T-helper 1 cell (primary cell): ENCODE results near the gene CNDP2.
"Not testable (repeated sequence)": the region's sequence is repeated elsewhere in the genome, so short reads cannot be mapped to it uniquely, and the experiment has no call there.

ENCODE experiments used
- DNase-seq, 5 donors: peaks; one replicate each; pipeline ENCODE4 v3.0.0-alpha.2; 2012 to 2020

CNDP2 gene

DNA sequence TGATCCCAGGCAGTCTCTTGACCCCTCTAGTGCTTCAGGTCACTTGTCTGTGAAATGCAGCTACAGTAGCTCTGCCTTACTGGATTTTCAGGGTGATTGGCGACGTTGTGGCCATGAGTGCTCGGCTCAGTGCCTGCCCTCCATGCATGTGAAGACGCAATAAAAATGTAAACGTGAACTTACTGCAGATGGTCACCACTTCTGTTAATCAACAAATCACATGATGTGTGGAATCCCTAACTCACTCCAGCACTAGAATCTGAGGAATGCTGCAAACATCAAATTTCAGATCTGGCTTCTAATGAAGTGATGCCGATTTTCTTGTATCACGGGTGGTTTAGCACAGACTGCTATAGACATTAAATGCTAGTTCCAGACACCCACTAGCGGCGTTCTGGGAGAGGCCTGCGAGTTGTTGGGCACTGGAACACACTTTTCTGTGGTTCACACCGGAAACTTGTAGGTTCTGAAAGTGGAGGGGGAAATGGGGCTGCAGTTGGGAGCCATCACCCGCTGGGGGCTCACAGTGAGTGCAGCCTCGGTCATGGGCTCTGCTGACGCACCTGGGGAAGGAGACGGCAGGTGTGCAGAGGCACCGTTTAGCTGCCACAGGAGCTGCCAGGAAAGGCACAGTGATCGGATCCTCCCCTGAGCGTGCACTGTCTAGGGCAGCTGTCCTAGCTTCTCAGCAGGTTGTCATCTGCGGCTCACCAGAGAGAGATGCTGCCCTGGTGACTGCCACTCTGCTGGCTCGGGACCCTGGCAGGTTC, 44.7 kb downstream of the CNDP2 start:
- no peak for DNase-seq

DNA sequence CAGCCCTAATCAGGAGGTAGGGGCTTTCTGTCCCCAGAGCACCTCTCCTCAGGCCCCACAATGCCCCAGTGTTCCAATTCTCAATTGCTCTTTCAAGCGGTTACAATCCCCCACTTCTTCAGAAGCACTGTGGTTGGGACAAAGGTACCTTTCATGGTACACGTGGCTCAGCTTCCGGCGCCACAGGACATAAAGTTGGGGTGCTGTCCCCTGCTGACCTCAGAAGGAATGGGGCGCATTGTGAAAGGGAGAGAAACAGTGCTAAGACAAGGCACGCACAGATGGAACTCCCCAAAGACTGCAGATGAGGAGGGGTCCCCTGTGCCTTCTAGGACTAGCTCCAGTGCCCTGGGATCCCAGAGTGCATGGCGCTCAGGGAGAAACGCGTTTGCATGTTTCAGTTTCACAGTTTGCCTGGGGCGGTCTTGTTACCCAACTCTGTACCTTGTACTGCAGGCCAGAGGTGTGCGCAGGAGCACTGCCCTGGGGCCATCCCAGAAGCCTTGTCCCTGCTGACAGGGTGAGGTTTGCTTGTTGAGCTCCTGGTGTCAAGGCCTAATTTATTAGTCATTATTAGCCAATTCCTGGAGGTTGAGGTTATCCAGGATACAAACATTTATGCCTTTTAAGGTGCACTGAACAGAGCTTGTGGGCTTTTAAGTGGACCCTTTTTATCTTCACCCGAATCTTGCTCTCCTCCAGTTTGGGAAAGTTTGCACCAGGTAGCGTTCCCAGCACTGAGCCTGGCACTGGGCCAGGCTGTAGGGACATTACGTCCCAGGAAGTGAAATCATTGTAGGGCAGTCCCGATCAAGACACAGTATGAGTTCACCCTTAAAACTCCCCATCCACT, 45.8 kb downstream of the CNDP2 start:
- DNase-seq = no peak

DNA sequence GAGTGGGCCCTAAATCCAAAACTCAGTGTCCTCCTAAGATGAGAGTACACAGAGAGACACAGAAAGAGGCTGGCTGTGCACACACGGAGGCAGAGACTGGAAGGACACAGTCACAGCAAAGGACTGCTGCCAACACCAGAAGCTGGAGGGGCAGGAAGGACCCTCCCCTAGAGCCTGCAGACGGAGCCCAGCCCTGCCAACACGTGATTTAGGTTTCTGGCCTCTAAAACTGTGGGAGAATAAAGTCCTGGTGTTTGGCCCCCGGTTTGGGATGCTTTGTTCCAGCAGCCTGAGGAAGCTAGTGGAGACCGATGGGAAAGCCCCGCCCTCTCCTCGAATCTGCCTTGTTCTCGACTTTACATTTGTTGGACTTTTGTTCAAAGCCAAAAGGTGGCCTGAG, 48.7 kb downstream of the CNDP2 start:
- no peak for DNase-seq

DNA sequence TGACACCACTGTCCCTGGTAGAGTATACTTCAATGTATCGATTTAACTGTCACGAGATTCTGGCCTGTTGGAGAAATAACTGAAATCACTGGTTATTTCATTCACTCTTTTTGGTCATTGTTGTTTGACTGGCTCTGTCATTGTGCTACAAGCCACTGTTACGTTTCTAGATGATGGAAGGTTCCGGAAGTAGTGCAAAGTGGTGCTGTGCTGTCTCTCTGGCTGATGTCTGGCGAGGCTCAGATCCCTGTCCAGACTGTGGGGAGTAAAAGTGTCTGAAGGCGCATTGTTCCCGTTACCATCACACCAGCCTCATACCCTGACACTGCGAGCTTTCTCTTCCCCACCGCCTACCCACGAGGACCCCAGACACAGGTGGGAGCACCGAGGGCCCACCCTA, 49.8 kb downstream of the CNDP2 start:
- DNase-seq = no peak

DNA sequence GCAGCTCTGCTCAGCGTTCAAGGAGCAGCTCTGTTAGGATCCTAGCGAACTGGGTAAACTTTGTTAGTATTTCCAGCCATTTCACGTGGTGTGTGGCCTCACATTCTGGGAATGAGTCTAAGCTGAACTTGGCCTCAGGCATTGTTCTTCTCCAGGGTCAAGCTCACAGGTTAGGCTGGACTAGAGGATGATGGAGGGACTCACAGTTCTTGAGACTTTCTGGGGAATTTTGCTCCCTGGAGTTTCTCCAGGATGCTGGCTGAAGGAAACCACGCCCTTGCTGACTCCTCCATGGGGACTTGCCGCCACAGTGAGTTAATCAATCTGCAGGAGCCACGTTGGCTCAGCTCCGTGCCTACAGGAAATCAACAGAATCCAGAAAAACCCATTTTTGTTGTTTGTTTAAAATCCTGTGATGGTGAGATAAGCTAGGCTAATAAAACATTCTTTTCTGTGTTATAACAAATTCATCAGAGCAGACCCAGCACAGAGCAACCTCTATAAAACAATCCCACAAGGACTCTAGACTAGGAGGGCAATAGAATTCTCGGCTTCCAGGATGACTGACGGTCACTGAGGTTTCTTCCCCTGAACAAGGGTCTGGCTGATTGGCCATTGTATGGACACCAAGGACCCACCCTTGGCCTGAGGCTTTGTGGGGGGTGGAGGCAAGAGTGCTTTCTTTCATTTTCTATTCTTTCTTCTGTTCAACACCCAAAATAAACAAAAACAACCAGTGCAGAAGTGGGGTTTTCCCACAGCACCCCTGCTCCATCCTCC, 50.8 kb downstream of the CNDP2 start:
- DNase-seq = no peak

DNA sequence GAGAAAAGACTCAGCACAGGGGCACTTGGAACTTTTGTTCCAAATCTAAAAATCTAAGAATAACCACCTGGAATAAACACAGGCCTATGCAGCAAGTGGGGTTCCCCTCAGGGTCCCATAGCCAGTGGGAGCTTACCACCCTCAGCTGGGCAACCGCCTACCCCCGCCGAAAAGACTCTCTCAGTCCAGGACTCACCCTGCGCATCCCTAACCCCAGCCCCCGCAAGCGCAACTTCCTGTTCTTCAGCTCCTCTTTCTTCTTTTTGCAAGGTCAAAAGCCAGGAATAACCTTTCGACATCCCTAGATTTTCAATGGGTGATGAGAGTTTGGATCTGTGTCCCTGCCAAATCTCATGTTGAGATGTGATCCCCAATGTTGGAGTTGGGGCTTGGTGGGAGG, 51.7 kb downstream of the CNDP2 start:
- no peak for DNase-seq

DNA sequence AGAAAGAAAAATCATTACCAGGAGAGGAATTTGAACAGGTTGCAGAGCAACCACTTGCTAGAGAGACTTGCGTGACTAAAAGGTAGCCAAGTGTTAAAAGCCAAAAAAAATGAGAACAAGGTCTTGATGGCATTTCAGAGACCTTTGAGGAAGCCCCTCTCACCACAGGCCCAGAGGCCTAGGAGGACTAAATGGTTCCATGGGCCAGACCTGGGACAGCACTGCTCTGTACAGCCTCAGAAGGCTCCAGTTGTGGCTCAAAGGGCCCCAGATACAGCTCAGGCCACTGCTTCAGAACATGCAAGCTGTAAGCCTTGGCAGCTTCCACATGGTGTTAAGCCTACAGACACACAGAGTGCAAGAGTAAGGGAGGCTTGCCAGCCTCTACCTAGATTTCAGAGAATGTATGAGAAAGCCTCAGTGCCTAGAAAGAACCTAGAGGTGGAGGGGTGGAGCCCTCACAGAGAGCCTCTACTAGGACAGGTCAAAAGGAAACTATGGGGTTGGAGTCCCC, 53.5 kb downstream of the CNDP2 start:
- DNase-seq = no peak

DNA sequence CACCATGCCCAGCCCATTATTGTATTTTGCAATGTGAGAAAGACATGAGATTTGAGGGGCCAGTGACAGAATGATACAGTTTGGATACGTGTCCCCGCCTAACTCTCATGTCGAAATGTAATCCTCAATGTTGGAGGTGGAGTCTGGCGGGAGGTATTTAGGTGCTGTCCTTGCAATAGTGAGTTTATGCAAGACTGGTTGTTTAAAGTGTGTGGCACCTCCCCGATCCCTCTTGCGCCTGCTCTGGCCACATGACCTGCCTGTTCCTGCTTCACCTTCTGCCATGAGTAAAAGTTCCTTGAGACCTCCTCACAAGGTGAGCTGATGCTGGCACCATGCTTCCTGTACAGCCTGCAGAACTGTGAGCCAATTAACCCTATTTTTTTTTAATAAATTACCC, 54.7 kb downstream of the CNDP2 start:
- DNase-seq = no peak

DNA sequence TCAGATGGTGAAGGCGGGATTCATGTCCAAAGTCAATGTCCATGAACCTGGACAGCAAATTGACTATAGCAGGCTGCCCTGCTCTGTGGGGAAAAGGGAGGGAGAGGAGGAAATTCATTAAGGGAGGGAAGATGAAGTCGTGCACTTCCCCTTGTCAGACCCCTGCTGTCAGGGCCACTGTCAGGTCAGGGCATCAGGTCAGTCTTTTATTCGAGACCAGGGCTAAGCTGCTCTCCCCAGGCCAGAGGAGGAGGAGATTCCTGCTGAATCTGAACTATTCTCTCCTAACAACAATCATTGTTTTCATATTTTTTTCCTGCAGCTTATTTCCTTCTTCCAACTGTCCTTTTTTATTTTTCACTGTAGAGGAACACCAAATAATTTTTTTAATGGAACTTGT, 55.3 kb downstream of the CNDP2 start:
- DNase-seq = no peak

DNA sequence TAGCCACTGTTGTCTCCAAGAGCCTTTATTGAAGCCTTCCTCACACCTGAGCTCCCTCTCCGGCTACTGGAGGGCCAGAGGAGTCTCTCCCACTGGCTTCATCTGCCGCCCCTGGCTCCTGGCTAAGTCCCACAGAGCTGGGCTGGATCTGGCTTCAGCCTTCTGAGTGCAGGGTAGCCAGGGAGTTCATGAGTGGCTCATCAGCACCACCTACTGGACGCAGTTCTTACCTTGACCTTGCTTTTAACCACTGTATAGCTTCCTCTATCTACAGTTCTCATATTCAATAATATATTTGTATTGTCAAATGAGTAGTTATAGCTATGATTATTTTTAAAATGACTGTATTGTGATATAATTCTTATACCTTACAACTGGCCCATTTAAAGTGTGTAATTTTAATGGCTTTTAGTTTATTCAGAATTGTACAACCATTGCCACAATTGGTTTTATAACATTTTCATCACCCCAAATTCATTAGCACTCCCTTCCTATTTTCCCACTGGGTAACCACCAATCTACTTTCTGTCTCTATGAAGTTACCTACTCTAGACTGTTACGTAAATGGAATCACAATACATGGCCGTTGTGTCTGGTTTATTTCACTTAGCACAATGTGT, 55.9 kb downstream of the CNDP2 start:
- DNase-seq = peak; percentile 41 to 74 (median 65)

DNA sequence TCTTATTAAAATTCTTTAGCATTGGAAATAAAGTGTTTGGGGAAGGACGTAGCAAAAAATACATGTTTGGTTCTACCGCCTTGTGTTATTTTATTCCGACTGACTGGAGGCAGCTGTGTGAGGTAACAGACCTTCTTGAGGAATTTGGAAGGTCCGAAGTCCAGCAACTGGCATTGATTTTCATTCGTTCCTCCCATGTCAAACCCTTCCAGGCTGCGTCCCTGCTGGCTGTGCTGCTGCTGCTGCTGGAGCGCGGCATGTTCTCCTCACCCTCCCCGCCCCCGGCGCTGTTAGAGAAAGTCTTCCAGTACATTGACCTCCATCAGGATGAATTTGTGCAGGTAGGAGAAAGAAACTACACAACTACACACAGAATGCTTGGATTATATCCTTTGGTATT, 60.0 kb downstream of the CNDP2 start:
- no peak for DNase-seq

DNA sequence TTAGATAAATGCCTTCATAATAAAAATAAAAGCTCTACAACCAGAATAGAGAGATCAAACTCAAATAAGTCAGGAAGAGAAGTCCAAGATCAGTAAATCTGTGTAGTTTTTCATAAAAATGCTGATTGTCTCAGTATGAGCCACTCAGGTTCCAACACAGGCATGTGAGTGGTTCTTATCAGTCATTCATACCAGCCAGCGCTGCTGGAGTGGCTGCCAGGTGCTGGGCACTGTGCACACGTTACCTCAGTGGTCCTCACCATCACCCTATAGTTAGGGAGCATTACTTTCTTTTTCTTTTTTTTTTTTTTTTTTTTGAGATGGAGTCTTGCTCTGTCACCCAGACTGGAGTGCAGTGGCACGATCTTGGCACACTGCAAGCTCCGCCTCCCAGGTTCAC, 61.9 kb downstream of the CNDP2 start:
- no peak for DNase-seq

DNA sequence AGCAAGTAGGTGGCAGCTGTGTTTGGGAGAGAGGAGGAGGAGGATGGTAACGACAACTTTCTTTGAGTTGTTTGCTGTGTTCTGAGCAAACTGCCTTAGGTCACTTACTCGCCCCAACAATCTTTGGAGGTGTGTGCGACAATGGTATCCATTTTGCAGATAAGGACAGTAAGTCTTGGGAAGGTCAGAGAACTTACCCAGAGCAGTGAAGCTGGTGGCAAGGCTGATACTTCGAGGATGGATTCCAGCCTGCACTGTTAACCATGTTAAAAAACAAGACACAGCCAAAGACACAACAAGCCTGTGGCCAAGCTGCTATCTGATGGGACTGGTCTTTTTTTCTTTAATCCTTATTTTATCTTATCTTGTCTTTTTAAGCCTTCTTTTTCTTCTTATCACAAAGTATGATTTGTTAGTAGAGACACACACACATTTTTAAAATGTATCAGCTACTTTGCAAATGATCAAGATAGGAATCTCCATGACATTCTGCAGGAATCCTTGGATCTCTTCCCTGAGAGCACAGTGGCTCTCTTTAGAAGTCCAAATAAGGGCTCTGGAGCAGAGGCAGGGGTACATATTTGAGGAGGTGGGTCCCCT, 66.1 kb downstream of the CNDP2 start:
- no peak for DNase-seq

DNA sequence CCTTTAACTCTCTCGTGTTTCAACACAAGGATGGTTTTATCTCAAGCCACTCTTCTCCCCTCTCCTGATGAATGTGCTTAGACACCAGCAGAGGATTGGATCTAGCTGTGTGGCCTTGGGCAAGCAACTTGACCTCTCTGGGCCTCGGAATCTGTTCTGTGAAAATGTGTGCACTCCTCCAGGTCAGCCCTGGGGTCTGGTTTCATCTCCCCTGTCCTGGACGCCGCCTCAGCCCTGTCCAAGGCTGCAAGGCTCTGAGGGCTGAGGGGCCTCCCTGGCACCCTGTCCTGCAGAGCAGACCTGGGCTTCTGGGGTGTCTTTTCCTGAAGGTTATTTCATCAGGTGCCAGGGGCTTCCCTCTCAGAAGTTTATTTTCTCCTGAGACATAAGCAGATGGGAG, 66.6 kb downstream of the CNDP2 start:
- no peak for DNase-seq

DNA sequence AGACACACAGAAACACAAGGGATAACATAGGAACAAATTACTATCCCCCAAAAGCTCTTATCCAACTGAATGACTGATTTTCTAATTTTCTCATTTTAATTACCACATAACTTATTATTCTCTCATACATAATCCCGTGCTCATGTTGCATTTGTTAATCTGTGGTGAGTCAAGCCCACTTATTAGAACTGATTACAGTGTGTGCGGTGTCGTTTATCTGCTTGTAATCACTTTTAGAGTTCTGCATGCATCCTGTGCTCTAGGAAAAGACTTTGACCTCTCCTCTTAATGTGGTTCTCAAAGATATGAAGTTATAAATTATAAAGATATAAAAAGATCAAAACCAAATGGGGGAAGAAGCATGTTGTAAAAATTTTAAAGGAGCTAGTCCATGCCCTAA, 67.8 kb downstream of the CNDP2 start:
- no peak for DNase-seq

DNA sequence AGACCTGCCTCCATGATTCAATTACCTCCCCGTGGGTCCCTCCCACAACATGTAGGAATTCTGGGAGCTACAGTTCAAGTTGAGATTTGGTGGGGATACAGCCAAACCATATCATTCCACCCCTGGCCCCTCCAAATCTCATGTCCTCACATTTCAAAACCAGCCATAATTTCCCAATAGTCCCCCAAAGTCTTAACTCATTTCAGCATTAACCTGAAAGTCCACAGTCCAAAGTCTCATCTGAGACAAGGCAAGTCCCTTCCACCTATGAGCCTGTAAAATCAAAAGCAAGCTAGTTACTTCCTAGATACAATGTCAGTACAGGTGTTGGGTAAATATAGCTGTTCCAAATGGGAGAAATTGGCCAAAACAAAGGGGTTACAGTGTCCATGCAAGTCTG, 69.0 kb downstream of the CNDP2 start:
- not testable (repeated sequence) for DNase-seq

DNA sequence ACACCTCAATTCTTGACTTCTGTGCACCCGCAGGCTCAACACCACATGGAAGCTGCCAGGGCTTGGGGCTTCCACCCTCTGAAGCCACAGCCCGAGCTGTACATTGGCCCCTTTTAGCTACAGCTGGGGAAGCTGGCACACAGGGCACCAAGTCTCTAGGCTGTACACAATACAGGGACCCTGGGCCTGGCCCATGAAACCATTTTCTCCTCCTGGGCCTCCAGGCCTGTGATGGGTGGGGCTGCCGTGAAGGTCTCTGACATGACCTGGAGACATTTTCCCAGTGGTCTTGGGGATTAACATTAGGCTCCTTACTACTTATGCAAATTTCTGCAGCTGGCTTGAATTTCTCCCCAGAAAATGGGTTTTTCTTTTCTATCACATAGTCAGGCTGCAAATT, 69.8 kb downstream of the CNDP2 start:
- DNase-seq = not testable (repeated sequence)

DNA sequence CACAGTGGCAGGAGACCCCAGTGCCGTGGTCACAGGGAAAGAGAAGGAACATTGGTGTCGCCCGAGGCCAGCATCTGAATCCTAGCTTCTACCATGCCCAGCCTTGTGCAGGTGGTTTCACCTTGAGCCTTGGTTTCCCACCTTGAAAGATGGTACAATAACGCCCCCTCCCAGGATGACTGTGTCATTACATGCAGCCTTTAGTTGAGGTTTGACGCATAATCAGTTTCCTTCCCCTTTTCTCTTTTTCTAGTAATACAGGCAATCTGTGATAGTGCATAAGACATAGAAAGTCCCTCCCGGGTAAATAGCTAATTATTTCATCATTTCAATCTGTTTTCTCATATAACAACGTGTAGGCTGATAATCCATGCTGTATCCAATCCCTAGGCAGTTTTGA, 71.7 kb downstream of the CNDP2 start:
- no peak for DNase-seq

DNA sequence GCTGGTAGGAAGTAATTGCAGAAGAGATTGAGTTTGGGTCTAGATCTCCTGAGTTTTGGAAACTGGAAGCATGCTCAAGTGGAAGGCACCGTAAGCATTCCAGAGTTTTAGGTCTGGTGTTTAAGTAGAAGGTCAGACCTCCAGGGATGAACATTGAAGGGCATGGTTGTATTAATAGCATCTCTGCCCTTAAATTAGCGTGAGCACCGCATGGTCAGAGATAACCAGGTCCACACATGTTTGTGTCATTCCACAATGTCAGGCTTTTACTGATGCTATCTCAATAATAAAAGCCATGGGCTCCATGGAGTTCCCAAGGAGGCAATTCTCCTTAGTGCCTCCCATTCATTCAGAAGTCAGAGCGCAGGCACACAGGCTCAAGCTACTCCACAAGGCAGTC, 73.2 kb downstream of the CNDP2 start:
- DNase-seq = no peak

DNA sequence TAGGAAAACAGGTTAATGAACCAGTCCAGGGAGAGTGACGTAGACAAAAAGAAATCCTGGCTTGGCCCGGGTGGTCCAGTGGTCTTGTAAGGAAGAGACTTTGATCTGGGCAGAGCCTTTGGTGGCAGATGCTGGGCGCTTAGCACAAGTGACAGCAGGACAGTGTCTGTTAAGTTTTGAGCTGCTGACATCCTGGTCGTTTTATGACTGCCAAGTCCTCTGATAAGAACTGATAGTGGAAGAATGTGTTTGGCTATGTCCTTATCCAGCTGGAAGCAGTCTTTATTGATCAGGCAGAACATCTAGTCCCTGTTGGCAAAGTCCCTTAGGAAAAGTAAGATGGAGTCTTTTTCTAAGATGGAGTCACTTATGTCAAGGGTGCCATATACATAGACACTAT, 74.1 kb downstream of the CNDP2 start:
- no peak for DNase-seq

DNA sequence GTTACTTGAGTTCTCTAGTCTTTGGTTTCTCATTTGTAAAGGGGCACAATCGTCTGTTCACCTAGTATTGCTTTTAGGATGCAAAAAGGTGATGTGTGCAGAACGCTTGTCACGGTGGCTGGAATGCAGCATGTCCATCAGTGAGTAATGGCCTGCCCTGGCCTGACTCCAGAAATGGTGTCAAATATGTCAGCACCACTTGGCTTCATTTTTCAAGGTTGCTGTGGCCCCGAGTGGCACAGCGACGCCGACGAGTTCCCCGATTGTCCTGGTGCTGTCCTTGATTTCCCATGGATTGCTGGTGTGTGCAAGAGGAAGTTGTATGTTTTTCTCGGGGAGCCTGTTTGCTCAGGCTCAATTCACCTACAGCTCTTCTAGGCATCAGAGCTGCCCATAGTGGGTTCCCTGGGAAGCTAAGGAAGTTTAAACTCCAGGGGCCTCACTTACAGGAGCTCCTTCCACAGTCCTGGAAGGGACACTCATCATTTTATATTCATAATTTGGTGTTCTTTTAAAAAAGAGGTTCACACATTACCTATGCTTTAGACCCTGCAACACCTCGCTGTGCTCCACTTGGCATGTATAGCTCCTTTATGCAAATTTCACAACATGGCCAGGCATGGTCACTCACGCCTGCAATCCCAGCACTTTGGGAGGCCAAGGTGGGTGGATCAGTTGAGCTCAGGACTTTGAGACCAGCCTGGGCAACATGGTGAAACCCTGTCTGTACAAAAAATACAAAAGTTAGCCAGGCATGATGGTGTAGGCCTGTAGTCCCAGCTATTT, 75.9 kb downstream of the CNDP2 start:
- no peak for DNase-seq

DNA sequence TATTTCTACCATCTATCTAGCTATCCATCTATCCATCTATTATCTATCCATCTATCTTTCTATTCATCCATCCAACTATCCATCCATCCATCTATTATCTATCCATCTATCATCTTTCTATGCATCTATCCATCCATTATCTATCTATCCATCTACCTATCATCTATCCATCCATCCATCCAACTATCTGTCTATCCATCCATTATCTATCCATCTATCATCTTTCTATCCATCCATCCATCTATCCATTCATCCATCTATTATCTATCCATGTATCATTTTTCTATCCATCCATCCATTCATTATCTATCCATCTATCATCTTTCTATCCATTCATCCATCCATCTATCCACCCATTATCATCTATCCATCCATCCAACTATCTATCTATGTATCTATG, 76.9 kb downstream of the CNDP2 start:
- no peak for DNase-seq
